A549 (cell line): ENCODE results near the gene TGFB1.

Experiments
- BCL3 ChIP-seq: fragments of >200 bp; sonication (Bioruptor Twin); formaldehyde crosslinking; IDR thresholded peaks from 3 replicates; pipeline ENCODE4 v1.6.1; 2016
- CTCF ChIP-seq: fragments of >200 bp; sonication (Bioruptor Twin); formaldehyde crosslinking; IDR thresholded peaks from 3 replicates; pipeline ENCODE4 v1.5.1; 2016
- PBX3 ChIP-seq: IDR thresholded peaks from 2 replicates; pipeline ENCODE4 v1.6.1; 2012
- POLR2A ChIP-seq: IDR thresholded peaks from 2 replicates; pipeline ENCODE4 v1.6.1; 2012; ENCODE audit warnings: mild to moderate bottlenecking, low read length
- RAD21 ChIP-seq, 2 experiments: fragments of >200 bp in 1 of 2; sonication (Bioruptor Twin) in 1 of 2; formaldehyde crosslinking in 1 of 2; IDR thresholded peaks in 1 of 2; conservative IDR thresholded peaks in 1 of 2; 2 replicates in 1 of 2; 3 replicates in 1 of 2; pipeline ENCODE4 v1.6.1; 2012 to 2018; ENCODE audit warnings: inconsistent platforms in 1 of 2
- SMC3 ChIP-seq: fragments of >200 bp; sonication (Bioruptor Twin); formaldehyde crosslinking; IDR thresholded peaks from 3 replicates; pipeline ENCODE4 v1.6.1; 2018; ENCODE audit warnings: inconsistent platforms

- no peak for TF ChIP-seq CTCF
- TF ChIP-seq BCL3: no peak
- TF ChIP-seq PBX3: no peak
- no peak for TF ChIP-seq POLR2A
- TF ChIP-seq SMC3: no peak
- TF ChIP-seq RAD21 (conservative IDR thresholded peaks at IDR 0.05 in 1 of 2, IDR thresholded peaks at IDR 0.05 in 1 of 2): no peak
Observed at GRCh38 chr19:41328842-41329225, 24.9 kb downstream of the TGFB1 start.
